ENCODE results near the gene SCAF8. TPM values are rescaled to one million over a fixed set of nuclear protein-coding genes. Genes with fewer than 3 reads are reported as not detected.
A peak's percentile ranks its signal among the peaks of the same experiment; 100 is the strongest.

SCAF8 gene
- total RNA-seq, 1 donor: 47.6 TPM

DNA sequence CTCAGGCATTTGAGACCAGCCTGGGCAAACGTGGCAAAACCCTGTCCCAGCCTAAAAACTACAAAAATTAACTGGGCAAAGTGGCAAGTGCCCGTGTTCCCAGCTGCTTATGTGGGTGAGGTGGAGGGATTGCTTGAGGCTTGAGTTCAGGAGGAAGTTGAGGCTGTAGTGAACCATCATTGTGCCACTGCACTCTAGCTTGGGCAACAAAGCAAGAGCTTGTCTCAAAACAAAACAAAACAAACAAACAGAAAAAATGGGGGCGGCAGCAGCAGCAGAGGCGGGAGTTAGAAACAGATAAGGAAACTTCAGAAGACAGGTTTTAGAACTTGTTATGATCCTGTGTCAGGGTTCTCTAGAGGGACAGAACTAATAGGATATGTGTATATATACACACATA, 49.0 kb downstream of the SCAF8 start:
- no peak for DNase-seq (ENCODE audit: low read depth)
- H3K4me3 ChIP-seq (ENCODE audit: low read depth, low read length): no peak overlapping the region
- TF ChIP-seq, protein P1, sequence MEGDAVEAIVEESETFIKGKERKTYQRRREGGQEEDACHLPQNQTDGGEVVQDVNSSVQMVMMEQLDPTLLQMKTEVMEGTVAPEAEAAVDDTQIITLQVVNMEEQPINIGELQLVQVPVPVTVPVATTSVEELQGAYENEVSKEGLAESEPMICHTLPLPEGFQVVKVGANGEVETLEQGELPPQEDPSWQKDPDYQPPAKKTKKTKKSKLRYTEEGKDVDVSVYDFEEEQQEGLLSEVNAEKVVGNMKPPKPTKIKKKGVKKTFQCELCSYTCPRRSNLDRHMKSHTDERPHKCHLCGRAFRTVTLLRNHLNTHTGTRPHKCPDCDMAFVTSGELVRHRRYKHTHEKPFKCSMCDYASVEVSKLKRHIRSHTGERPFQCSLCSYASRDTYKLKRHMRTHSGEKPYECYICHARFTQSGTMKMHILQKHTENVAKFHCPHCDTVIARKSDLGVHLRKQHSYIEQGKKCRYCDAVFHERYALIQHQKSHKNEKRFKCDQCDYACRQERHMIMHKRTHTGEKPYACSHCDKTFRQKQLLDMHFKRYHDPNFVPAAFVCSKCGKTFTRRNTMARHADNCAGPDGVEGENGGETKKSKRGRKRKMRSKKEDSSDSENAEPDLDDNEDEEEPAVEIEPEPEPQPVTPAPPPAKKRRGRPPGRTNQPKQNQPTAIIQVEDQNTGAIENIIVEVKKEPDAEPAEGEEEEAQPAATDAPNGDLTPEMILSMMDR (IDR thresholded peaks at IDR 0.05; ENCODE audit: insufficient read depth, low read length): no peak

DNA sequence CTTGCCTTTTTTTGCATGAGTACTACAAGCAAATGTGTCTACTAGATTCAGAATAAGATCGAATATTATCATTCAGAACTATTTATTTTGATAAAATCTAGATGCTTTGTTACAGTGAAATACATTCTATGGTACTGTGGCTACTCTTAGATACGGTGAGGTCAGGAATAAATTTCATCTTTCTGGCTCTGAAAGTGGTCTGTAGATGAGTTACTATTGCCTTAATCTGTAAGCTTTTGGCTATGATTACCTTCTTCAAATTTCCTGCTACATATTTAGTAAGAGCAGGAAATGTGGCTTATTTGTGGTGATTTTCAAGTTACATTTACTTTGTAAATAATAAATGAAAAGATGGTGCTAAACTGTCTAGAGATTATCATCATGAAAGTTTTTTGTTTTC, 50.0 kb downstream of the SCAF8 start:
- H3K4me3 ChIP-seq (ENCODE audit: low read depth, low read length): no peak overlapping the region
- no peak for DNase-seq (ENCODE audit: low read depth)
- TF ChIP-seq, protein P1 (IDR thresholded peaks at IDR 0.05; ENCODE audit: insufficient read depth, low read length): no peak

- H3K4me3 ChIP-seq (ENCODE audit: low read depth, low read length): no peak overlapping the region
- TF ChIP-seq, protein P1 (IDR thresholded peaks at IDR 0.05; ENCODE audit: insufficient read depth, low read length): no peak
- DNase-seq (ENCODE audit: low read depth): no peak
Observed at GRCh38 chr6:154785075-154785474, 51.9 kb downstream of the SCAF8 start.

DNA sequence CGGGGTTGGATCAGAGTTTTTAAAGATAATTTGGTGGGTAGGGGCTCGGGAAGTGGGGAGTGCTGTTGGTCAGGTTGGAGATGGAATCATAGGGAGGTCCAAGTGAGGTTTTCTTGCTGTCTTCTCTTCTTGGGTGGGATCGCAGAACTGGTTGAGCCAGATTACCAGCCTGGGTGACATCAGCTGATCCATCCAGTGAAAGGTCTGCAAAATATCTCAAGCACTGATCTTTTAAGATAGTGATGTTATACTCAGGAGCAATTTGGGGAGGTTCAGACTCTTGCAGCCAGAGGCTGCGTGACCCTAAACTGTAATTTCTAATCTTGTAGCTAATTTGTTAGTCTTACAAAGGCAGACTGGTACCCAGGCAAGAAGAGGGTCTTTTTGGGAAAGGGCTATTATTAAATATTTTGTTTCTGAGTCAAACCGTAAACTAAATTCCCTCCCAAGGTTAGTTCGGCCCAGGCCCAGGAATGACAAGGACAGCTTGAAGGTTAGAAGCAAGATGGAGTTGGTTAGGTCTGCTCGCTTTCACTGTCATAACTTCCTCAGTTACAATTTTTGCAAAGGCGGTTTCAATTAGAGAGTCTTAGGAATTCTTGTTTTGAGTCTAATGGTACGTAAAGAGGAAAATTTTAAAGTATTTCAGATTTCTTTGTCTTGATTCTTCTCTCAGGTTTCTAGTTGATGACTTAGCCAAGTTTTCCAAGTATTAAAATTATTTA, 53.1 kb downstream of the SCAF8 start:
- TF ChIP-seq, protein P1 (IDR thresholded peaks at IDR 0.05; ENCODE audit: insufficient read depth, low read length): no peak
- no peak overlapping the region for H3K4me3 ChIP-seq (ENCODE audit: low read depth, low read length)
- DNase-seq (ENCODE audit: low read depth): no peak

GRCh38 chr6:154791556-154792317, 58.5 kb downstream of the SCAF8 start:
- H3K4me3 ChIP-seq (ENCODE audit: low read depth, low read length): no peak overlapping the region
- TF ChIP-seq, protein P1 (IDR thresholded peaks at IDR 0.05; ENCODE audit: insufficient read depth, low read length): no peak
- DNase-seq (ENCODE audit: low read depth): peak; percentile 35

- no peak overlapping the region for H3K4me3 ChIP-seq (ENCODE audit: low read depth, low read length)
- TF ChIP-seq, protein P1 (IDR thresholded peaks at IDR 0.05; ENCODE audit: insufficient read depth, low read length): no peak
- DNase-seq (ENCODE audit: low read depth): no peak
Observed at GRCh38 chr6:154792325-154792724, 59.1 kb downstream of the SCAF8 start.
